Esophagus squamous epithelium (tissue), 5 donors: ENCODE results near the gene MRPL54. TPM values are rescaled to one million over a fixed set of nuclear protein-coding genes. Genes with fewer than 3 reads are reported as not detected.

ENCODE experiments used
- DNase-seq: peaks from one replicate; lab custom pipeline; 2025; lab: John Stamatoyannopoulos, UW
- H3K27ac ChIP-seq, 4 donors: fragments of 200-600 bp; sonication (generic); one replicate each; pipeline ENCODE4 v1.5.1; 2016 to 2019; ENCODE audit warnings: mild to moderate bottlenecking in 1 of 4
- H3K27me3 ChIP-seq, 4 donors: fragments of 200-600 bp; sonication (generic); 1 replicate in 3 of 4; 2 replicates in 1 of 4; pipeline versions ENCODE4 v1.5.1 to v1.6.0; 2017 to 2021; ENCODE audit warnings: antibody characterized with exemption in 1 of 4
- H3K36me3 ChIP-seq, 3 donors: fragments of 200-600 bp; sonication (generic); one replicate each; pipeline ENCODE4 v1.5.1; 2016 to 2019
- H3K4me1 ChIP-seq, 3 donors: fragments of 200-600 bp; sonication (generic); one replicate each; pipeline ENCODE4 v1.5.1; 2017 to 2019
- H3K4me3 ChIP-seq, 4 donors: fragments of 200-600 bp; sonication (generic); 1 replicate in 3 of 4; 2 replicates in 1 of 4; pipeline ENCODE4 v1.5.1; 2016 to 2019; ENCODE audit warnings: mild to moderate bottlenecking in 2 of 4, moderate library complexity in 1 of 4
- H3K9me3 ChIP-seq, 3 donors: fragments of 200-600 bp; sonication (generic); one replicate each; pipeline ENCODE4 v1.5.1; 2016 to 2019
- CTCF ChIP-seq, 6 experiments: fragments of 450-650 bp in 4 of 6; fragments of 200-600 bp in 2 of 6; sonication (generic) in 2 of 6; IDR thresholded peaks; one replicate each; pipeline ENCODE4 v1.5.1; 2016 to 2019; ENCODE audit warnings: antibody characterized with exemption in 6 of 6, mild to moderate bottlenecking in 4 of 6, moderate library complexity in 4 of 6
- POLR2A ChIP-seq, 4 donors: fragments of 450-650 bp; IDR thresholded peaks; one replicate each; pipeline ENCODE4 v1.6.1; 2017; ENCODE audit warnings: antibody characterized with exemption in 4 of 4, mild to moderate bottlenecking in 4 of 4, moderate library complexity in 3 of 4
- WGBS, 2 donors: methylation state at CpG; one replicate each; pipeline ENCODE4 v1.1.5; 2018; 5-methylcytosine and 5-hydroxymethylcytosine counted together
- intact Hi-C: fragments of 100-400 bp; cut with DNase I; formaldehyde crosslinking; loops from one replicate; pipeline ENCODE4 v1.15.0; 2022
- total RNA-seq, 4 donors: library from RNA; depleted of rRNA; stranded (reverse); fragments of >200 nt; gene quantifications; one replicate each; pipeline ENCODE4 v1.1.0, GENCODE V29; 2016
- donor health status: DM: yes; HTN: yes; CAD: no.

MRPL54 gene
- total RNA-seq, 4 donors from 2014 or later: 50.2 to 79.9 (median 60.9) TPM

GRCh38 chr19:3721131-3721886, 41.2 kb upstream of the MRPL54 start:
- TF ChIP-seq POLR2A (IDR thresholded peaks at IDR 0.05) (peak in 2 of 4 donors; percentile 39 to 65), CTCF (IDR thresholded peaks at IDR 0.05) (peak in 3 of 6 experiments; percentile 18 to 56 (median 36))
- DNase-seq: no peak
- intact Hi-C loops: no loop called here
- no peaks in the 10 kb centered on the region for H3K36me3 ChIP-seq
- peaks cover 4 to 57% (median 14%) of the 10 kb centered on the region in 4 donors for H3K27me3 ChIP-seq
- peak overlapping the region; percentile 2 to 73 (median 48) for H3K27ac ChIP-seq
- no peaks in the 10 kb centered on the region for H3K9me3 ChIP-seq
- H3K4me3 ChIP-seq: peak overlapping the region; percentile 28 to 63 (median 44)
- WGBS, 2 donors: 14% methylated on average over 8 to 25 of the region's 46 CpGs
- peaks cover 21 to 84% (median 23%) of the 10 kb centered on the region in 3 donors for H3K4me1 ChIP-seq

GRCh38 chr19:3721887-3722442, 40.5 kb upstream of the MRPL54 start:
- 4 to 8% methylated on average over 8 of the region's 26 CpGs for WGBS, 2 donors
- intact Hi-C loops: no loop called here
- peaks cover 4 to 57% (median 14%) of the 10 kb centered on the region in 4 donors for H3K27me3 ChIP-seq
- no peak for DNase-seq
- H3K4me1 ChIP-seq: peaks cover 21 to 77% (median 23%) of the 10 kb centered on the region in 3 donors
- no peaks in the 10 kb centered on the region for H3K36me3 ChIP-seq
- H3K9me3 ChIP-seq: no peaks in the 10 kb centered on the region
- TF ChIP-seq POLR2A (IDR thresholded peaks at IDR 0.05): no peak
- TF ChIP-seq CTCF (IDR thresholded peaks at IDR 0.05): no peak
- peak overlapping the region; percentile 28 to 63 (median 44) for H3K4me3 ChIP-seq
- peak overlapping the region; percentile 21 to 57 (median 40) for H3K27ac ChIP-seq

GRCh38 chr19:3722443-3723109, 39.9 kb upstream of the MRPL54 start:
- H3K9me3 ChIP-seq: no peaks in the 10 kb centered on the region
- H3K36me3 ChIP-seq: no peaks in the 10 kb centered on the region
- H3K4me3 ChIP-seq: peak overlapping the region; percentile 28 to 63 (median 44)
- H3K27me3 ChIP-seq: peaks cover 4 to 57% (median 14%) of the 10 kb centered on the region in 4 donors
- intact Hi-C loops: no loop called here
- DNase-seq: no peak
- H3K4me1 ChIP-seq: peaks cover 21 to 75% (median 23%) of the 10 kb centered on the region in 3 donors
- no peak for TF ChIP-seq POLR2A (IDR thresholded peaks at IDR 0.05)
- TF ChIP-seq CTCF (IDR thresholded peaks at IDR 0.05): no peak
- 0 to 5% methylated on average over 4 to 10 of the region's 30 CpGs for WGBS, 2 donors
- peak overlapping the region; percentile 21 to 57 (median 40) for H3K27ac ChIP-seq

- Histone ChIP-seq H3K4me1 (peaks cover 21 to 70% (median 23%) of the 10 kb centered on the region in 3 donors), H3K27me3 (peaks cover 4 to 57% (median 14%) of the 10 kb centered on the region in 4 donors), H3K9me3 (no peaks in the 10 kb centered on the region), H3K4me3 (peak overlapping the region in 1 of 4 donors; percentile 63), H3K36me3 (no peaks in the 10 kb centered on the region), H3K27ac (no peak overlapping the region)
- DNase-seq: no peak
- TF ChIP-seq CTCF (IDR thresholded peaks at IDR 0.05): no peak
- no peak for TF ChIP-seq POLR2A (IDR thresholded peaks at IDR 0.05)
- WGBS, 2 donors: 80 to 85% methylated on average over 3 of the region's 5 CpGs
- intact Hi-C loops: no loop called here
These were observed 39.4 kb upstream of the MRPL54 start for GRCh38 chr19:3723110-3723488.
